Stimulated activated CD8-positive, alpha-beta memory T cell treated with anti-CD3 and anti-CD28 coated beads, Interleukin-4, amount 100 ng/mL, for 1 hour (primary cell): ENCODE results near the gene DDX10.

Experiments
- DNase-seq, 2 donors: peaks; one replicate each; pipeline ENCODE4 v3.0.0-alpha.2; 2020; ENCODE audit warnings: low read depth in 2 of 2, low spot score in 1 of 2

Gene DDX10

DNA sequence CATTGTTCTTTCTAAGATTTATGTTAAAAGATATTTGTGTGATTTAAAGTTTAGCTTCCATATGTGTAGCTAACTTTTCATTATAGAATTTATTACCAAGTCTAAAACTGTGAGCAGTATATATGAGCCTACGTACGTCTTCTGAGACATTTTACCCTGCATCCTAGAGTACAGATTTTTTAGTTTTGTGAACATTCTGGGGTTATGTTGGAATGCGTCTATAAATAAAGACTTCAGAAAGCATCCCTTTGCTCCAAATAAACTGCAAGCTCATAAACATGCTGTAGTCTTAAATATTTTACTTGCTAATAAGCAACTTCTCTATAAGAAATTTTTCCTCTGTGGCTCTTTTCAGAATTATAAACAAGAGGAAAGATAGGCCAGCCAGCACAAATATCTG lies 236.5 kb downstream of the DDX10 start:
- DNase-seq = no peak

DNA sequence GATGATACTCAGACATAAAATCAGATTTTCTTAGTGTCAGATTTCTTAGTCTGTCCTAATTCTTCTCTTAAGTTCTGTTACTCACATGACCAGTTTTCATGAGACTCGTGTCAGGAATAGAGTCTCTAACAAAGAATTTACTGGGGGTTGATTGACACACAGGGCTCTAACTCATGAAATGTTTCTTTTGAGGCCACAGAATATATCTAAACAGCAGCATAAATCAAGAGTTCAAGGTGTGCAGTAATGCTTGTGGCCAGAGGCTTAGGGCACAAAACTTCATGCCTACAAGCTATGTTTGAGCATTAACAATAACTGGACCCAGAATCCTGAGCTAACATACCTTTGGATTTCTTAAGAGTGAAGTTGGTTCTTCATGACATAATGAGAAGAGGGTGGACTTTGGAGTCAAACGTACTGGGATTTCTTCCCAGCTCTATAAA lies 237.2 kb downstream of the DDX10 start:
- no peak for DNase-seq

DNA sequence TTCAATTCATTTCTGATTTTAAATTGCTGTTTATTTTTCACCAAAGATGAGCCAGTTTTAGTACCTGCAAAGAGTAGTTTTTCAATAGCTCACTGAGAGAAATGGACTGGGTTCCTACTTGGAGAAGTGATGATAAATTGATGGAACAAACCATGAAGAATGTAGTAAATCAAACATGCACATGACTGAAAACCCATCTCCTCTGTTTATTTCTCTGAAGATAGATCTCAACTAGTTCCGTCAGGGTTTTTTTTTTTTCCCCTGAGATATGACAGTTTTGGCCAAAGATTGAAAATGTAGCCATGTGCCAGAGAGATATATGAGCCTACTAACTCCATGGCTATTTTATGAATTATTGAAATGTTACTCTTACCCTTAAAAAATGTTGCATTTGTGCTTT lies 239.6 kb downstream of the DDX10 start:
- no peak for DNase-seq

DNA sequence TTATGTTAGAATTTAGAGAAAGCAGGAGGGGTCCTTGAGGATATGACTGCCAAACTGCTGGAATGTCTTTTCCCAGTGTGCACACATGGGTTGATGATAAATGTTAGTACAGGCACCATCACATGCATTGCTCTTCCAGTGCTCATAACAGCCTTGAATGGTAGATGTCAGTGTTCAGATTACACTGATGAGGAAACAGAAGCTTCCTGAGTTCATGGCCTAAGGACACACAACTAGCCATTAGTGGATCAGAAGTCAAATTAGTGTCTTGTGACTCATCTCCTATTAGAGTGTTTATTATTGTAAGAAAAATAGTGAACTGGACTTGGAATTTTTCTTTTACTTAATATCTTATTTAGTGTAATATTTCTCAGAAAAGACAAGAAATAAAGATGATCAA lies 241.5 kb downstream of the DDX10 start:
- DNase-seq = no peak

DNA sequence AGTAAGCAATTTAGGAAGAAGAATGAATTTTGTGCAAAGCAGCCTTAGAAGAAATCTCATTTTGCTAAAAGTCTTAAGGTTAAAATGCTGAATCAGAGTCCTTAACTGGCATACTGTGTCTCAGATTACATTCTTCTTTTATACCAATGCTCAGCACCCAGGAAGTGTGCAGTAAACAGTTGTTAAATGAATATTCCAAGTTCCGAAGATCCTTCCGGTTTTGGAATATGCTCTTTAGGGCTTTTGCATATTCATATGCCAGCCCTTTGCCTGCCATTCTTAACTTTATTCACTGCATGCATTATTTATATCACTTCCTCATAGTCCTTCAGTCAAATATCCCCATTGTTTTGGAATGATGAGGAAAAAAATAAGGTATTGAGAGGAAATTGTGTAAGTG lies 242.0 kb downstream of the DDX10 start:
- no peak for DNase-seq

DNA sequence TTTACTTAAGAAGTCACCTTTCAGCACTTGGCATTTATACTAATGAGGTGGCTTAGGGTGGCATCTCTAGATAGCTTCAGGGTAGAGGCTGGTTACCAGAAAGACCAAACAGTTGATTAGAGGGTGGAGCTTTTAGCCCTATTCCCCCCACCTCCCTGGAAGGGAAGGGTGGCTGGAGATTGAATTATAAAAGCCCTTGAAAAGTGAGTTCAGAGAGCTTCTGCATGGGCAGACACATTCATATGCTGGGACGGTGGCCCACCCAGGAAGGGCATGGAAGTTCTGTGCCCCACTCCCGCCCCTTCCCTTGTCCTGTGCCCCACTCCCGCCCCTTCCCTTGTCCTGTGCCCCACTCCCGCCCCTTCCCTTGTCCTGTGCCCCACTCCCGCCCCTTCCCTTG lies 244.2 kb downstream of the DDX10 start:
- DNase-seq = no peak

DNA sequence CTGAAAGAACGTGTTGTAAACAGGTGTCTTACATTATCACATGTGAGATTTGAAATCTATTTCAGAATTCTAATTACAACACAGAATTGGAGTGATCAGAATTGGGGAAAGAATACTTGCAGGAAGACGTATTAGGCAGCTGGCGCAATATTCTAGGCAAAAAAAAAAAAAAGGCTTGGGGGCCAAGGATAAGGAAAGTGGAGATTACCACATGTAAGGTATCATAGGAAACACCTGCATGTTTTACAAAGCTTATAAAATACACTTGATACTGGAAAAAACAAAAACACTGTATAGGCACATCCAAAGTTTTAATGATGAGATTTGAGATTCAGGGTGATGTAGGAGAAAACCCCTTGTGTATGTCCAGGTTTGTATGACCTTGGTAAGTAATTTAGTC lies 245.1 kb downstream of the DDX10 start:
- DNase-seq = no peak

DNA sequence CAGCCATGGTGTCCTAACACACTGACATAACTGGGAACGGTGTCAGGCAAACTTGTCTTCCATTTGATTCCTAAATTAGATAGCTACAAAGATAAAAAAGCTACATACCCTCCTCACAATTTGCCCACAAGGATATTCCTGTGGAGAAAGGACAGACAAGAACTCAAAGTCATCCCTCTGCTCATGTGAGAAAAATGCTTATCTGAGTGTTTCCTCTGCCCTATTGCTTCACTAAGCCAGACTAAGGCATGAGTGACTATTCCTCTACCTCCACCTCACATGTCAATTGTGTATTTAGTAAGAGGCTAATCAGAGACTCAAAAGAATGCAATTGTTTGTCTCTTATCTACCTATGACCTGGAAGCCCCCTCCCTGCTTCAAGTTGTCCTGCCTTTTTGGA lies 247.7 kb downstream of the DDX10 start:
- DNase-seq = no peak

DNA sequence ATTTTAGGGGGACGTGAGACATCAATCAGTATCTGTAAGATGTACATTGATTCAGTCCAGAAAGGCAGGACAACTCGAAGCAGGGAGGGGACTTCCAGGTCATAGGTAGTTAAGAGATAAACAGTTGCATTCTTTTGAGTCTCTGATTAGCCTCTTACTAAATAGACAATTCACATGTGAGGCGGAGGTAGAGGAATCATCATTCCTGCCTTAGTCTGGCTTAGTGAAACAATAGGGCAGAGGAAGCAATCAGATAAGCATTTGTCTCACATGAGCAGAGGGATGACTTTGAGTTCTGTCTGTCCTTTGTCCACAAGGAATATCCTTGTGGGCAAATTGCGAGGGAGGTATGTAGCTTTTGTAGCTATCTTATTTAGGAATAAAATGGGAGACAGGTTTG lies 248.3 kb downstream of the DDX10 start:
- DNase-seq = no peak

DNA sequence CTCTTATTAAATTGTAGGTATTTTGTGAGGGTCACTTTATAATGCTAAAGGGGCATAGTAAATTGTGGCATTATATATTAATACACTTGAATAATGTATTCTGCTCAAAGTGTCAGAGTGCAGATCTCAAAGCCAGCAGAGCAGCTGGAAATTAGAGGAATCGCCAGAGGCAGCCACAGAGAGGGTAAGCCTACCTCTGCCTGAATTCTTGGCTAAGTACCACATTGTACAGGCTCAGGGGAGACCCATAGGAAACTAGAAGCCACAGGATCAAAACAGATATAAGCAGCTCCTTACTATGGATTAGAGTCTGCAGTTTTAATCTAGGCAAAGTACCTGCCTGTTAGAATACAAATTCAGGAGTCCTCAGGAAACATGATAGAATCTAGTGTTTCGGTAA lies 249.3 kb downstream of the DDX10 start:
- no peak for DNase-seq

DNA sequence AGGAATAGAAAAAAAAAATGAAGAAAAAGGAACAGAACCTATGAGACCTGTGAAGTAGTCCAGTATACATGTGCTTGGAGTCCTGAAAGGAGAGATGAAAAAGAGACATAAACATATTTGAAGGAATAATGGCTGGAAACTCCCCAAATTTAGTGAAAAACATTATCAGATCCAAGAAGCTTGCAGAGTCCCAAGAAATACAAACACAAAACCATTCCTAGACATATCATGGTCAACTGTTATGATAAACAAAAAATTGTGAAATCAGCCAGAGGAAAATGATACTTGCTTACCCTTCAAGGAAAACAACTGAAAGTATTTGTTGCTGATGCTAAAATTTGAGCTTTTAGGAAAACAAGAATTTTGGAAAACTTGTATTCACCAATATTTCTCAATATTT lies 250.1 kb downstream of the DDX10 start:
- DNase-seq = no peak

DNA sequence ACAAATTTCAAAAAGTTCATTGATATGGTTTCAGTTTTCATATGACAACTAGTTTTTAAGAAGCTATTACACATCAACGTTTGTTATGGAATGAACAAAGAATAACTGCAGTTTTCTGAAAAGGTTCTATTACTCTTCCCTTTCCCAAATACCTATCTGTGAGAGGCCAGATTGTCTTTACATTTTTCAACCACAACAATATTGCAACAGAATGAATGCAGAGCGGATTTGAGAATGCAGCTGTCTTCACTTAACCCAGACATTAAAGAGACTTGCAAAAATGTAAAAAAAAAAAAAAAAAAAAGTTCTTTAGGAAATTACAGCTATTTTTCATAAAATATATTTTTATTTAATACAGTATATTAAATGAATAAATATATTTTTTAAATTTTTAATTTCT lies 250.8 kb downstream of the DDX10 start:
- DNase-seq = no peak

DNA sequence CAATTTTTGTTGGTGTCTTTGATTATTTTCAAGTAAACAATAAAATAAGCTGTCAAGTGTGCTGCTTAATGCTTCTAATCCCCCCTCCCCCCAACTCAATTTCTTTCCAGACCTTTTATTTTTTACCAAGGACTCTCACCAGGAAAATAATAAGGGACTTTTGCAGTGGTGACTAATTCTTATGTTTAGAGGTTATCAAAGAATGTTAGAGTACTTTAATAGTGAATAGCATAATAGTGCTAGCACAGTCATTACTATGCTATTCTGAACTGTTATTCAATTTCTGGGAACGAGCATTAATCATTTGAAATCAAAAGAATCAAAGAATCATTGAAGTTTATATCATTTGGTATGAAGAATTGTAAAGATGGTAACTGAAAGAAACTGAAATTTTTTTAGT lies 251.4 kb downstream of the DDX10 start:
- DNase-seq = no peak

DNA sequence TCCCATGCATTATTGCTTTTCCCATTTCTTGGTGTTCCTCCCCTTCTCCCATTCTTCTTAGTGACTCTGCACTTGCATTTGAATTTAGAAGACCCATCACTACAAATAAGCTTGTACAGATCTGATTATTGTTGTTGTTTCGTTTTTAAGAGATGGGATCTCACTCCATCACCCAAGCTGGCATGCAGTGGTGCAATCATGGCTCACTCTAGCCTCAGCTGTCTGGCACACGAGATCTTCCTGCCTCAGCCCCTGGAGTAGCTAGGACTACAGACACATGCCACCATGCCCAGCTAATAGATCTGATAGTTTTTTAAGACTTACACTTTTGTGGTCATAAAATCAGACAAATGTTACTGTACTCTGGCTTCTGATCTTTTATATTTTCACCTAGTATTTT lies 252.1 kb downstream of the DDX10 start:
- DNase-seq = no peak

DNA sequence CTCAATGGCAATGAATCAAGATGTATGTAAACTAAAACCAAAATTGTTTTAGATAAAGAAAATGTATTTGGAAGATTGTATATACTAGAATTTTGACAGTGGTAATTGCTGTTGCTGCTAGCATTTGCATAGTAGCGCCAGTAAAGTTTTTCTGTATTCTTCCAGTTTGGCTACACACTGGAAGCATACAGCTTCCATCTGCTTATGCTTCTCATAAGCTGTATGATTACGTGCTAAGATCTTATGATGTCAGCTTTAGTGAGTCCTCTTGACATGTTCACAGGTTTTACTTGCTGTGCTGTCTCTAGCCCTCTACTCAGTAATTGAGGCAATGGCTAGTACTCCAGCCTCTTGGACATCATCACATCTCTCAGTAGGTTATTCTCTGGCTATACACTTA lies 256.3 kb downstream of the DDX10 start:
- no peak for DNase-seq

DNA sequence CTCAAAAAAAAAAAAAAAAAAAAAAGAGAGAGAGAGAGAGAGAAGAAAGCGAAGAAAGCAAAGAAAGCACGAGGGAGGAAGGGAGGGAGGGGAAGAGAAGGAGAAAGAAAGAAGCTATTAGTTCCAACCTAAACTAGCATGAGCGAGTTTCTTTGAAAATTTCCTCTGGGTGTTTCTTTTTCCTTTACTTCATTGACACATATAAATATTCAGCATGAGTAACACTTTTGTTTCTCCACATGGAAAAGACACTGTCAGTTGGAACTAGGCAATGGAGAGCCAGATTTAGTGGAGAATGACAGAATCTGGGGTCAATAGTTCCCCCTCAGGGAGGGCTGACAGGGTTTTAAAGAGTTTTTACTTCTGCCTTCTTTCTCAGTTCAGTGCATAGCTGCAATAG lies 257.4 kb downstream of the DDX10 start:
- DNase-seq = no peak

DNA sequence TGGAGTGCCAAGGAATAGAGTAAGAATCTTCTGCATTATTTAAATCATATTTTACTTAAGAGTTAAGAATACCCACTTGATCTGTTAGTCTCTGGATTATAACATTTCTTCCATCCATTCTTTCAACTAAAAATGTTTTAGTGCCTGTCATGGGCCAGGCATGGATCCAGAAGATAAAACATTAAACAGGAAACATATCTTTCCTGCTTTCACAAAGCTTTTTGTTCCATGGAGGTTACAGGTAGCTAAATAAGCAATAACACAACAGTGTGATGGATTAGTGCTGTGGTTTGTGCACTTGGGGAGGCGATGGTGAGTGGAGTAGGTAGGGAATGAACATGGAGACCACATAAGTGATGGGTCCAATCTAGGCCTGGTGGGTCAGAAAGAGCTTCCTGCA lies 258.5 kb downstream of the DDX10 start:
- no peak for DNase-seq

DNA sequence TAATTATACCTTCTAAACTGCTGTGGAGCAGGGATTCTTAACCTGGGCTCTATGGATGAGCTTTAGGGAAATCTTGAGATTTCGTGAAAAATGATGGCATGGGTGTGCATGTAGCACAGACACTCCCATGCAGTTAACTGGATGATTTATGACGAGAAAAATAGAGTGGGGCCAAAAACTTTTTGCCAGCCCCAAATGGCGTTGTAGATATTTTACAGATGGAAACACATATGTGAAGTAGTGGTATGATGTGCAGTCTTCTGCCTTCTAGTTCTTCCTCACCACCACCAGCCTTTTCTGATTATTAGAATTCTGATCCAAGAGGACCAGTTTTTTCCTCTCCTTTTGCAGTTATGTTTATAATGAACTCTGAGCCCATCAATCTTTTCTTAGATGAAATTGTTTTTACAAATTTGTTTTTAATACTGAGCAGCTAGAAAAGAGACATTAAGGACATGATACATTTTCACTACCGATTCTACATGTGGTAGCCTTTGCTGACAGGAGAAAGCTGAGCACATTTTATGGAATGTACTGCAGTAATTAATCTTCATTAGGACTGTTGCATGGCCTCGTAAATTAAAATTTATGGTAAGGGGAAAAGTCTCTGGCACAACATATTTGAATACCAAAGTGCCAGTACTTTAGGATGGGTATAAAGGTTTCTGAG lies 261.4 kb downstream of the DDX10 start:
- no peak for DNase-seq

DNA sequence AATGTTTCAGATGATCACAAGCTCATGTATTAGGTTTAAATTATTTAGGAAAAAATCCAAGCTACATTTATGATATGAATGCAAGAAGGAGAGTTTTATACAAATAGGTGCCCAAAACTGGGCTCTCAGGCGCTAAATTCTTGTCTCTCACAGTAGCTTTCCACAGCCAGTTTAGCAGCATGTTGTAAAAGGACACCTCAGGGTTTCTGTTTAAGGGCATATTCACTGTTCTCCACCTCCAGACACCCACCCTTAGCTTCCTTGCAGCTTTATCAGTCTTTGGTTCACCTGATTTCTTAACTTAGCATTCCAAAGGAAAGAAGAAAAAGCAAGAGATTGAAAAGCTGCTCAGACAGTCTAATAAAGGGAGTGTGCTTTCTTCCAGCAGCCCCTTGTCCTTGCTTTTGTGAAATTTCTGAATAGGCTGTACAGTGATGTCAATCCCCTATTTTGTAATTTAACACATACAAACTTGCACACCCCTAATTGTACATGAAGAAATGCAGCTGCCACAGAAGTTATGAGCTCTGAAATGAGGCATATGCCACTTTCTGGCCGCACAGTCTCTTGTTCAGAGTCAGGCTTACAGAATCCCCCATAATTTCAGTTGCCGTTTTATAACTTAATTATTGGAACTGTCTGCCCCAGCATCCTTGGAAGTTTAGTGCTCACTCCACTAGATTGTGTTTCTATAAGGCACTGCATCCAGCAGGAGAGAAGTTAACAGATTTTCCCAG lies 262.1 kb downstream of the DDX10 start:
- no peak for DNase-seq

DNA sequence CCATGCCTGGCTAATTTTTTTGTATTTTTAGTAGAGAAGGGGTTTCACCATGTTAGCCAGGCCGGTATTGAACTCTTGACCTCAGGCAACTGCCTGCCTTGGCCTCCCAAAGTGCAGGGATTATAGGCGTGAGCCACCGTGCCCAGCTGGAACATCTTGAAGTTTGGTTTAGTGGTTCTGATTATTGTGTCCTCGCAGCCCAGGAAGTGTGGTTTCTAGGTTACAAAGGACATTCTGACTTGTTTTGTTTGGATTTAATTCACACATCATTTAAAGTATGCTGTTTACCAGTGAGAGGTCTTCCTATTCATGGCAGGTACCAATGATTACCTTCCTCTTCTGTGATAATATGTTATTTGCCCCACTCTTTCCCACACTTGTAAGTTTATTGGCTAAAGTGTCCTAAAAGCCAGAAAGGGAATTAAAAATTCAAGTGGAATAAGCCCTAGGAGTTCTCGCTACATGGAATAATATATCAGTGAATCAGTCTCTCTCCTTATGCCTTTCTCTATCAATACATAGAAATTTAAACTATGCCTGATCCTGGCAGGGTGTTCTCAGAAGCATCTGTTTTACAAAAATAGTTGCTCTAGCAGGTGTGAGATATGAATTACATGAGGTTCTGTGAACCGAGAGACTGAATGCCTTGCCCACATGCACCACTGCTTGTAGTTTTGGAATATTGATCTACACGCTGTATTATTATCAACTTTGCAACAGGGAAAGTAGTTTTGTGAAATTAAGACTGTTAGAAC lies 263.1 kb downstream of the DDX10 start:
- DNase-seq = no peak

DNA sequence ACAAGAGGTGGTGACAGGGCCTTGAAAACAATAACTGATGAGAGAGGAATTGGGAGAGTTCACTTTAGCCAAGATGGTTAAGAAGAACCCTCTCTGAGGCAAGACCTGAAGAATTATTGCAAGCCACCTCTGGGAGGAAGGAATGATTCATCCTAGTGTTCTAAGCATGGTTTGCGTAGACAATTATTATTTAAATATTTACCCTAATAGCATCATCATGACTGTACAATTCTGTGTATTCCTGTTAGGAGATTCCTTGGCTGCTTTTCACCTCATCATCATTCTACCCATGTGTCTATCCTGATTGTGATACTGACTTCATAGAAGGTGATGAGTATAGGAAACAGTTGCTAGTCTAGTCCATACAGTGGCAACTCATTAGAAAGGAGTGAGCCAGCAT lies 264.4 kb downstream of the DDX10 start:
- DNase-seq = no peak

DNA sequence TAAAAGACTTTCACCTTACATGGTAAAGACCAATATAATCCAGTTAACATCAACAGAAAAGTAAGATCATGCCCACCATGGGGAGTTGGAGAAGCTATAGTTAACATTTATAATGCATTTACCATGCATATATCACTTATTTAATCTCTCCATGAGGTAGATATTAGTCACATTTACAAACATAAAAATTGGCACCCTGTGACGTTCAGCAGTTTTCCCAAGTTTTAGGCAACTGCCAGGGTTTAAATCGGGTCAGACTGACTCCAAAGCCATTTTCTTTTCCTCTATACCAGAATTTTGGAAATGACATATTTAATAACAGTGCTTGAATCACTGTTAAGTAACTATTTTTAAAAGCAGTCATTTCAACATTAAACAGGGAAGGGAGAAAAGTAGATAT lies 266.3 kb downstream of the DDX10 start:
- DNase-seq = no peak
